GM21360 (cell line): Measurements from ENCODE around the gene MCTP1.

Source experiments
- ATAC-seq: cut with Tn5 transposase; IDR thresholded peaks from one replicate; pipeline ENCODE4 v1.9.1; 2021; ENCODE audit warnings: mild to moderate bottlenecking, moderate library complexity; ENCODE audit not compliant: unreplicated experiment

The MCTP1 gene

DNA sequence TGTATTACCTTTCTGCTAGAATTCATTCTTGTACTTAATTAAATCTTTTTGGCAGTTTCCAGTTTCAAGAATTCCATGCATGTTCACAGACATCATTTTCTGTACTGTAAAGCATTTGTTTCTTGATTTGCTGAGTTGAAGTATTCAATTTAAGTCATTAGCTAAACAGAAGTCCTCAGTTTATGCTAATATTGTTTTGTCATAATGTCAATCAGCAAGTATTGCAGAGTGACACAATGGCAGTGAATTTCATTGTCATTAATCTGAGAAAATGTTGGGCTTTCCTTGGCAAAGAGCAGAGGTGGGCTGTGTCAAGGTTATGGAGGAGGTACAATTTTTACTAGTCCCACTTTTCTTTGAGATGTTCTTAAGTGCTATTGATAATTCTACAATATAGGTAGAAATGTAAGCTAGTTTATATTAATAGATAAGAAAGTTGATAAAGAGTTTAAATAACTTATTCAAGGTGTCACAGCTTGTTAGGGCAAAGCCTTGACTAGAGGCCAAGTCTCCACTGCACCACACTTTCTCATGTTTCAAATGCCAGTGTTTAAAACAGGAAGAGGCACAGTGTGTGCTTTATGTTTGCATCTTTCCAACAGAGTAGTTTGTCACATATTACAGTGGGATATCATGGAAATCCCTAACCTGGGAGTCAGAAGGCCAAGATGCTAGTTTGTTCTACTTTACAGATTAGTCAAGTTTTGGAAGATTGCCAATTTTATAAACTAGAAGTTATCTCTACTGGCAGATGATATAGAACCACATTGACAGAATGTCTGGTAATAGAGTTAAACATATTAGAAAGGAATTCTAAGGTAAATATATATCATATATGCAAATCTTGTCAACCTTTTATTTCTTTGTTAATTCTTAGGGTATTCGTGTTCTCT, 610.2 kb downstream of the MCTP1 start:
- ATAC-seq = no peak

DNA sequence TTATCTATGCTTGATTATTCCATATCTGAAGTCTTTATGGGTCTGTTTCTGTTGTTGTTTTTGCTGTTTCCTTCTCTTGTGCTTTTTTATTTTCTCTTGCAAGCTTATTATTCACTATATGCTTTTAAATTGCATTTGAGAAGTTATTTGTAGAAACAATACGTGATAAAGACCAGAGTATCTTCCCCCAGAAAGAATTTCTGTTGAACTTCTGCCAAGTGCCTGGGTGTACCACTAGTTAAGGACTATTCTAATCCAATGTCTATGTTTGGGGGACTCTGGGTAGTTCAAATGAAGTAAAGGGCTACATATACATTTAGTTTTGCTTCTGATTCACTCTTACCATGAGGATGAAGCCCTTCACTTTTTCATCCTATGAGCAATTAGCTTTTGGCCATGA, 612.1 kb downstream of the MCTP1 start:
- no peak for ATAC-seq

DNA sequence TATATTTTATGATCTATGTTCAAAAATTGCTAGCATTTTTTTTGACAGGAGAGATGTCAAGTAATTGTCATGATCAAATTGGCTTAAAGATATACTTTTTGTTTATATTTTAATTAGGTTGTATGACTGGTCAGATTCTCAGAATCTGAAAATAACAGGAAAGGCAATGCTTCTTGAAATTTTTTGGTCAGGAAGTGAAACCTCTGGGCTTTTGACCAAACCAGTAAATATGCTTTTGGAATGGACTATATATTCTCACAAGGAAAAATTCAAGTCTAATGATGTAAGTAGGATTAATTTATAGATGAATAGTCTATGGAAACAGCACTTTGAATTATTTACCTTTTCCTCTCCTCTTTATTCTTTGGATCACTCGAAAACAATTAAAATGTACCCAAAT, 614.2 kb downstream of the MCTP1 start:
- ATAC-seq = no peak

DNA sequence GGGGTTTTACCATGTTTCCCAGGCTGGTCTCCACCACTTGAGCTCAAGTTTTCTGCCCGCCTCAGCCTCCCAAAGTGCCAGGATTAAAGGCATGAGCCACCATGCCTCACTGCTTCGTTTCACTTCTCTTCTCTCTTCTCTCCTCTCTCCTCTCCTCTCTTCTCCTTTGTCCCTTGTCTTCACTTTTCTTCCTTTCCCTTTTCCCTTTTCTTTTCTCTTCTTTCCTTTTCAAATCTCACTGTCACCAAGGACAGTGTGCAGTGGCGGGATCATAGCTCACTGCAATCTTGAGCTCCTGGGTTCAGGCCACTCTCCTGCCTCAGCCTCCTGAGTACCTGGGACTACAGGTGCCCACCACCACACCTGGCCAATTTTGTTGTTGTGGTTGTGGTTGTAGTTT, 617.0 kb downstream of the MCTP1 start:
- ATAC-seq = no peak

DNA sequence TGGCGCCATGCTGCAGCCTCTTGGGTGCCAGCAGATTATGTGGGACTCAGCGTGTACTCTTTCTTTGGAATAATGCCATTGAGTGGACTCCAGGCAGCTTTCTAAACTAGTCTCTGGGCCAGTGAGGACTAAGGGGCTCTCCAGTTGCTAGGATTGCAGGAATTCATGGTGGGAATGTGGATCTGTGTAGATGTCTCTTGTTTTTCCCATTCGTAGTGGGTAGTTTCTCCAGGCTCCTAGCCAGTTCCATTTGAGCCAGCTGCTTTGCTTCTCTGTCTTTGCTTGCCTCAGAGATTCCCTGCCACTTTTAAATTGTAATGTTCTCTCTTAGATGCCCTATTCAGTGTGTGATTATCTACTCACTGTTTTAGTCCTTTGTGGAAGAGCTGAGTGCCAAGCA, 623.8 kb downstream of the MCTP1 start:
- ATAC-seq = no peak

DNA sequence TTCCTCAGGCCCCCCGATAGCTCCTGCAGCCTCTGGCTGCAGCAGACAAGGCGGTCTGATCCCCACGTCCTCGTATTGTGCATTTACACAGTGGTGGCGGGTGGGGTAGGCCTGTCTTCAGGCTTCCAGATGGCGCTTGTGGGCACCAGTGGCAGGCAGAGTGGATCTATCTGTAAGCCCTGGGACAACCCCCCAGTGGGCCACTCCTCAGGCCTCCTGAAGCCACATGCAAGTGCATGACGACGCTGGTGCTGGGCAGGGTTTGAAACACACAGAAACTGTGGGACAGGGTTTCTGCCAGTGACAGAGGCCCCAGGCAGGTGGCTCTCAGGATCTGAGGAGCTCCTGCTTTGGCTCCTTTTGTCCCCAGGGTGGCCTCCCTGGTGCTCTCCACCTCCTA, 624.4 kb downstream of the MCTP1 start:
- ATAC-seq = no peak

DNA sequence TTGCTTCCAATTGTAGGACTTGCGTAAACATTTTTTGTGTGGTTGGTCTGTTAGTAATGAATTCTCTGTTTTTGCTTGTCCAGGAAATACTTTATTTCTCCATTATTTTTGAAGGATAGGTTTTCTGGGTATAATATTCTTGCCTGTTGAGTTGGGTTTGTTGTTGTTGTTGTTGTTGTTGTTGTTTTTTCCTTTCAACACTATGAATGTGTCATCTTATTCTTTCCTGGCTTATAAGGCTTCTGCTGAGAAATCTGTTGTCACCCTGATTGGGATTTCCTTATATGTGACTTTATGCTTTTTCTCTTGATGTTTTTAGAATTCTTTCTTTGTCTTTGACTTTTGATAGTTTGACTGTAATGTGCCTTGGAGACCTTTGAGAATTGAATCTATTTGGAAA, 626.6 kb downstream of the MCTP1 start:
- ATAC-seq = no peak
